GM12878 (cell line): ENCODE measurements around the gene TRAPPC3. TPM values are rescaled to one million over a fixed set of nuclear protein-coding genes. Genes with fewer than 3 reads are reported as not detected.

ENCODE experiments used
- ATAC-seq: fragments of 200-7000 bp; cut with Tn5 transposase; 3 replicates; pipeline ENCODE4 v1.9.1; 2020; ENCODE audit warnings: mild to moderate bottlenecking, moderate library complexity
- BruUV-seq: library from RNA; stranded (reverse); fragments of 400-500 nt; replicated peaks from 2 replicates; lab custom pipeline; 2021; lab: Mats Ljungman, UMichigan
- CTCF ChIA-PET: fragments of 300-600 bp; sonication (Branson Sonifier 250); formaldehyde crosslinking; extraction: SDS; loops from one replicate; lab custom pipeline; 2021; ENCODE audit warnings: inconsistent platforms; lab: Yijun Ruan, JAX
- POLR2A ChIA-PET: fragments of 350-600 bp; formaldehyde crosslinking; extraction: SDS; loops from one replicate; lab custom pipeline; 2021; ENCODE audit warnings: inconsistent platforms; lab: Charles Lee
- RAD21 ChIA-PET: fragments of 300-600 bp; sonication (Branson Sonifier 250); formaldehyde crosslinking; loops from one replicate; lab custom pipeline; 2023; ENCODE audit warnings: antibody characterized with exemption; ENCODE audit not compliant: unreplicated experiment; lab: Charles Lee
- SMC1A ChIA-PET: fragments of 300-600 bp; sonication (Branson Sonifier 250); formaldehyde crosslinking; loops from one replicate; lab custom pipeline; 2023; ENCODE audit not compliant: unreplicated experiment, uncharacterized antibody; lab: Charles Lee
- DNase-seq: peaks from one replicate; pipeline ENCODE4 v3.0.0-alpha.2; 2011; ENCODE audit warnings: low read depth, low spot score
- FAIRE-seq: peaks from 3 replicates; lab custom pipeline; 2011; peaks lifted over from hg19 to GRCh38; lab: Jason Lieb, UNC
- H2AFZ ChIP-seq: 2 replicates; pipeline ENCODE4 v1.6.0; 2011; ENCODE audit warnings: low read depth, low read length, control low read depth; ENCODE audit not compliant: control insufficient read depth
- H3K27ac ChIP-seq: 2 replicates; pipeline ENCODE4 v1.5.1; 2011; ENCODE audit warnings: control low read depth; ENCODE audit not compliant: control insufficient read depth, insufficient read depth
- H3K27me3 ChIP-seq, 2 experiments: replicated peaks in 1 of 2; 2 replicates each; pipeline versions ENCODE4 v1.6.0 to v1.6.1; 2011; ENCODE audit warnings: low read length in 1 of 2; ENCODE audit not compliant: control insufficient read depth in 2 of 2, insufficient read depth in 2 of 2
- H3K36me3 ChIP-seq, 2 experiments: 2 replicates each; pipeline ENCODE4 v1.5.1; 2011; ENCODE audit warnings: low read length in 1 of 2; ENCODE audit not compliant: control insufficient read depth in 2 of 2, insufficient read depth in 2 of 2
- H3K4me1 ChIP-seq: 2 replicates; pipeline ENCODE4 v1.6.1; 2011; ENCODE audit warnings: mild to moderate bottlenecking, low read length, moderate library complexity, mixed read lengths; ENCODE audit not compliant: control insufficient read depth, insufficient read depth
- H3K4me2 ChIP-seq: 2 replicates; pipeline ENCODE4 v1.6.0; 2011; ENCODE audit warnings: control low read depth; ENCODE audit not compliant: control insufficient read depth, insufficient read depth
- H3K4me3 ChIP-seq: fragments of 200-600 bp; sonication (generic); 2 replicates; pipeline ENCODE4 v1.5.1; 2016
- H3K79me2 ChIP-seq: 2 replicates; pipeline ENCODE4 v1.6.0; 2011; ENCODE audit warnings: low read length; ENCODE audit not compliant: control insufficient read depth, insufficient read depth
- H3K9ac ChIP-seq: 2 replicates; pipeline ENCODE4 v1.8.0; 2011; ENCODE audit warnings: low read length, control low read depth, mixed read lengths; ENCODE audit not compliant: control insufficient read depth, insufficient read depth
- H3K9me3 ChIP-seq: replicated peaks from 3 replicates; pipeline ENCODE4 v1.5.1; 2011; ENCODE audit warnings: mild to moderate bottlenecking, low read length; ENCODE audit not compliant: control insufficient read depth, insufficient read depth
- H4K20me1 ChIP-seq: 2 replicates; pipeline ENCODE4 v1.6.0; 2011; ENCODE audit not compliant: control insufficient read depth, insufficient read depth
- BMI1 ChIP-seq: fragments of 450-650 bp; IDR thresholded peaks from 2 replicates; pipeline ENCODE4 v1.6.1; 2016; ENCODE audit warnings: mild to moderate bottlenecking, moderate library complexity, borderline replicate concordance
- FOXM1 ChIP-seq: IDR thresholded peaks from 2 replicates; pipeline ENCODE4 v1.6.1; 2012; ENCODE audit warnings: low read depth, mild to moderate bottlenecking, inconsistent platforms, low read length, moderate library complexity
- MTA2 ChIP-seq: fragments of 450-650 bp; IDR thresholded peaks from 2 replicates; pipeline ENCODE4 v1.6.1; 2016; ENCODE audit warnings: low read depth, mild to moderate bottlenecking, moderate library complexity
- NR2C1 ChIP-seq: fragments of 450-650 bp; IDR thresholded peaks from 2 replicates; pipeline ENCODE4 v1.6.1; 2017; ENCODE audit warnings: antibody characterized with exemption, mild to moderate bottlenecking, moderate library complexity
- RFX5 ChIP-seq: IDR thresholded peaks from 2 replicates; pipeline ENCODE4 v1.6.1; 2011; ENCODE audit warnings: low read depth, low read length, improper control_type of control experiment
- SIX5 ChIP-seq: IDR thresholded peaks from 2 replicates; pipeline ENCODE4 v1.6.1; 2011; ENCODE audit warnings: mild to moderate bottlenecking, low read depth, low read length, moderate library complexity; ENCODE audit not compliant: severe bottlenecking
- SREBF2 ChIP-seq: IDR thresholded peaks from 2 replicates; pipeline ENCODE4 v1.6.1; 2012; ENCODE audit warnings: mild to moderate bottlenecking, low read length
- ZNF274 ChIP-seq: IDR thresholded peaks from one replicate; pipeline ENCODE4 v1.8.0; 2011; ENCODE audit not compliant: insufficient read length, insufficient read depth
- WGBS: methylation state at CpG from one replicate; pipeline ENCODE4 v1.1.6; 2016; ENCODE audit warnings: low lambda C conversion rate; ENCODE audit not compliant: insufficient replicate concordance, insufficient coverage; ENCODE audit errors: missing lambda C conversion rate; 5-methylcytosine and 5-hydroxymethylcytosine counted together
- in situ Hi-C: fragments of 300-500 bp; cut with MboI; formaldehyde crosslinking; loops from 9 replicates; pipeline ENCODE4 v1.14.3; 2018; ENCODE audit warnings: mixed read lengths
- intact Hi-C: fragments of 100-400 bp; cut with micrococcal nuclease; formaldehyde crosslinking; loops from one replicate; pipeline ENCODE4 v1.14.2; 2022; ENCODE audit not compliant: unreplicated experiment
- polyA plus RNA-seq, 11 experiments: library from polyadenylated mRNA; depleted of rRNA in 4 of 11; unstranded in 6 of 11; stranded (reverse) in 5 of 11; fragments of >200 nt; fragmentation: Nextera tagmentation in 4 of 11; fragmentation: Illumina TruSeq in 1 of 11; extraction: Ambion mirVana in 4 of 11; extraction: Trizol in 1 of 11; gene quantifications; 1 replicate in 1 of 11; 2 replicates in 10 of 11; pipeline versions ENCODE4 v1.2.1 to v1.2.3, GENCODE V29; 2011 to 2016; ENCODE audit warnings: inconsistent platforms in 2 of 11, missing spikeins in 2 of 11, low read depth in 1 of 11
- total RNA-seq, 4 experiments: library from RNA; depleted of rRNA in 3 of 4; stranded (reverse); fragments of >200 nt in 3 of 4; fragmentation: Illumina TruSeq in 1 of 4; extraction: Trizol in 1 of 4; gene quantifications; 2 replicates each; pipeline versions ENCODE4 v1.2.1 to v1.2.3, GENCODE V29; 2013 to 2021
- TF ChIP-seq, protein P1 (sequence below): fragments of 450-650 bp; IDR thresholded peaks from 2 replicates; pipeline ENCODE4 v1.6.1; 2017; ENCODE audit warnings: low read depth, mild to moderate bottlenecking, moderate library complexity
- TF ChIP-seq, protein P2 (sequence below): fragments of 450-650 bp; IDR thresholded peaks from 2 replicates; pipeline ENCODE4 v1.6.1; 2016; ENCODE audit warnings: mild to moderate bottlenecking
- TF ChIP-seq, protein P3 (sequence below): IDR thresholded peaks from 2 replicates; pipeline ENCODE4 v1.6.1; 2012; ENCODE audit warnings: low read depth, low read length, improper control_type of control experiment
- TF ChIP-seq, protein P4 (sequence below): fragments of 450-650 bp; IDR thresholded peaks from 2 replicates; pipeline ENCODE4 v1.6.1; 2016; ENCODE audit warnings: mild to moderate bottlenecking, moderate library complexity, borderline replicate concordance
- TF ChIP-seq, protein P5 (sequence below): IDR thresholded peaks from 2 replicates; pipeline ENCODE4 v1.6.1; 2012; ENCODE audit warnings: low read depth, low read length, improper control_type of control experiment

The TRAPPC3 gene
- total and polyA plus RNA-seq, 10 of the 15 experiments (the other 5 are each of a cell fraction or from before 2014, with no cell fraction given): 14.7 to 122 (median 70.5) TPM

DNA sequence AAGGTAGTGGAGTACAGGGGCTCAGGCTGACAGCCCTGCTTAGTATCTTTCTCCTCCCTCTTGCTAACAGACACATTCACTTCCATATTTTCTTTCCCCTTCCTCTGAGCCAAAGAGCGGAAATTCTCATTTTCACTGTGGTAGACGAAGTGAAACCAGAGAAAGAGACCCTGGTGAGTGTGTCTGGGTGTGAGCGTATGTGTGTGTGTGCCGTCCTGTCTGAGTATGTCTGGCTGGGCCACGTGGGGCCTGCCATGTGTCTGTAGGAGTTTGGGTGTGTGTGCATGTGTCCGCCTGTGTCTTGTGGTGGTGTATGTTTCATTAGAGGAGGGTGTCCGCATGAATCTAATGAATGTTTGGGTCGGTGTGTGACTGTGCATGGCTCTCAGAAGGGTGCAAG lies 25.9 kb downstream of the TRAPPC3 start (continued):
- TF ChIP-seq, protein P1, sequence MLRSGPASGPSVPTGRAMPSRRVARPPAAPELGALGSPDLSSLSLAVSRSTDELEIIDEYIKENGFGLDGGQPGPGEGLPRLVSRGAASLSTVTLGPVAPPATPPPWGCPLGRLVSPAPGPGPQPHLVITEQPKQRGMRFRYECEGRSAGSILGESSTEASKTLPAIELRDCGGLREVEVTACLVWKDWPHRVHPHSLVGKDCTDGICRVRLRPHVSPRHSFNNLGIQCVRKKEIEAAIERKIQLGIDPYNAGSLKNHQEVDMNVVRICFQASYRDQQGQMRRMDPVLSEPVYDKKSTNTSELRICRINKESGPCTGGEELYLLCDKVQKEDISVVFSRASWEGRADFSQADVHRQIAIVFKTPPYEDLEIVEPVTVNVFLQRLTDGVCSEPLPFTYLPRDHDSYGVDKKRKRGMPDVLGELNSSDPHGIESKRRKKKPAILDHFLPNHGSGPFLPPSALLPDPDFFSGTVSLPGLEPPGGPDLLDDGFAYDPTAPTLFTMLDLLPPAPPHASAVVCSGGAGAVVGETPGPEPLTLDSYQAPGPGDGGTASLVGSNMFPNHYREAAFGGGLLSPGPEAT: 0 out of 2 replicates have a peak, but pooled peaks have one; percentile 19
- TF ChIP-seq RFX5: no peak

DNA sequence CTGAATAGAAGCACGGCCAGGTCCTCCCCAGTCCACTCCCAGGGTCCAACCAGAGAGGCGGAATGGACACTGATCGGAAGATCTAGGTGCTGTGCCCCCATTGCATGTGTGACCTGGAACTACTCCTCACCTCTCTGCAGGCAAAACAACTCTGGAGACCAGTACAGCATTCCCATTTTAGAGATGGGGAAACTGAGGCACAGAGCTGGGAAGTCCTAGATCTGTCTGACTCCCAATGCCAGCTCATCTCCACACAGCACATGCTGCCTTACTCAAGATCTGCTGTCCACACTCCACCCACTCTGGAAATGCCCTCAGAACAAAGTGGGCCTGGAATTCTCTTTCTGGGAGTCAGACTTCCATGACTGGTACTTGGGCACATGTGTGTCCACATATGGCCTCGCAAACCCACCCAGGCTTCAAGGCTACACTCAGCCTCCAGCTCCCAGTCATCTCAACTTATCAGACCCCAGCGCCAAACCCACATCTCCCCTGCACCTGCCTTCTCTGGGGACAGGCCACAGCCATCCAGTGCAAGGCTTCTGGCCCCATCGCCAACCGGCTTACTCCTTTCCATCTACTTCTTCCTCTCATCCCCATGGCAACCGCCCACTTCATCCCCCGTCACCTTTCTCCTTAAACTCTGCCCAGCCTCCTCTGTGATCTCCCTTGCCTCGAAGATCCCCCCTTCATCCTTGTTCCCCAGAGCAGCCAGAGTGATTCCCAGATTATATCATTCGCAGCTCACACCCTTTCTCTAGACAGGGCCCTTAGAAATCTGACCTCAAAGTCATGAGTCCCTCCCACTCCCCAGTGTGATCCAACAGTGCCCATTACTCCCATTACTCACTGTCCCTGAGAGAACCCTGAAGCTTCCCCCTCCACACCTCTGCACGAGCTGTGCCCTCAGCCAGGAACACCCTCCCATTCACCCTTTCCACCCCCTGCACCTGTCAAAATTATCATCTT lies 26.9 kb downstream of the TRAPPC3 start:
- H3K9me3 ChIP-seq: no peaks in the 10 kb centered on the region
- FAIRE-seq (no peak), ATAC-seq (no peak), DNase-seq (no peak)
- ChIA-PET SMC1A (no interaction called here), RAD21 (no interaction called here), POLR2A (no interaction called here), CTCF (interaction anchor here (1.1 kb wide), 1 partner anchor 13 kb away, joined by 5 read pairs; no protein-coding TSS in a partner anchor)
- no peak overlapping the region for H3K27ac ChIP-seq
- H3K9ac ChIP-seq: no peak overlapping the region
- intact Hi-C loops: no loop called here
- peaks cover 11% of the 10 kb centered on the region for H3K4me1 ChIP-seq
- peaks cover 4 to 11% of the 10 kb centered on the region in 2 experiments; a peak in 3 of 4 replicates for H3K27me3 ChIP-seq
- H3K36me3 ChIP-seq: no peaks in the 10 kb centered on the region
- no peak overlapping the region; the same call in 1 of the 2 replicates for H3K4me2 ChIP-seq
- WGBS: 90% methylated on average over 12 of the region's 12 CpGs
- H4K20me1 ChIP-seq: no peaks in the 10 kb centered on the region; the same call in 1 of the 2 replicates
- no peaks in the 10 kb centered on the region for H3K79me2 ChIP-seq
- BruUV-seq: no TSS peak
- no peak overlapping the region for H2AFZ ChIP-seq
- in situ Hi-C loops: no loop called here
- H3K4me3 ChIP-seq: no peak overlapping the region
- TF ChIP-seq ZNF274: no peak
- TF ChIP-seq, protein P2, sequence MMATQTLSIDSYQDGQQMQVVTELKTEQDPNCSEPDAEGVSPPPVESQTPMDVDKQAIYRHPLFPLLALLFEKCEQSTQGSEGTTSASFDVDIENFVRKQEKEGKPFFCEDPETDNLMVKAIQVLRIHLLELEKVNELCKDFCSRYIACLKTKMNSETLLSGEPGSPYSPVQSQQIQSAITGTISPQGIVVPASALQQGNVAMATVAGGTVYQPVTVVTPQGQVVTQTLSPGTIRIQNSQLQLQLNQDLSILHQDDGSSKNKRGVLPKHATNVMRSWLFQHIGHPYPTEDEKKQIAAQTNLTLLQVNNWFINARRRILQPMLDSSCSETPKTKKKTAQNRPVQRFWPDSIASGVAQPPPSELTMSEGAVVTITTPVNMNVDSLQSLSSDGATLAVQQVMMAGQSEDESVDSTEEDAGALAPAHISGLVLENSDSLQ: no peak
- TF ChIP-seq, protein P3, sequence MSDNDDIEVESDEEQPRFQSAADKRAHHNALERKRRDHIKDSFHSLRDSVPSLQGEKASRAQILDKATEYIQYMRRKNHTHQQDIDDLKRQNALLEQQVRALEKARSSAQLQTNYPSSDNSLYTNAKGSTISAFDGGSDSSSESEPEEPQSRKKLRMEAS: no peak
- no peak for TF ChIP-seq FOXM1
- no peak for TF ChIP-seq SIX5
- TF ChIP-seq MTA2: no peak
- TF ChIP-seq BMI1: no peak
- no peak for TF ChIP-seq NR2C1
- TF ChIP-seq, protein P4, sequence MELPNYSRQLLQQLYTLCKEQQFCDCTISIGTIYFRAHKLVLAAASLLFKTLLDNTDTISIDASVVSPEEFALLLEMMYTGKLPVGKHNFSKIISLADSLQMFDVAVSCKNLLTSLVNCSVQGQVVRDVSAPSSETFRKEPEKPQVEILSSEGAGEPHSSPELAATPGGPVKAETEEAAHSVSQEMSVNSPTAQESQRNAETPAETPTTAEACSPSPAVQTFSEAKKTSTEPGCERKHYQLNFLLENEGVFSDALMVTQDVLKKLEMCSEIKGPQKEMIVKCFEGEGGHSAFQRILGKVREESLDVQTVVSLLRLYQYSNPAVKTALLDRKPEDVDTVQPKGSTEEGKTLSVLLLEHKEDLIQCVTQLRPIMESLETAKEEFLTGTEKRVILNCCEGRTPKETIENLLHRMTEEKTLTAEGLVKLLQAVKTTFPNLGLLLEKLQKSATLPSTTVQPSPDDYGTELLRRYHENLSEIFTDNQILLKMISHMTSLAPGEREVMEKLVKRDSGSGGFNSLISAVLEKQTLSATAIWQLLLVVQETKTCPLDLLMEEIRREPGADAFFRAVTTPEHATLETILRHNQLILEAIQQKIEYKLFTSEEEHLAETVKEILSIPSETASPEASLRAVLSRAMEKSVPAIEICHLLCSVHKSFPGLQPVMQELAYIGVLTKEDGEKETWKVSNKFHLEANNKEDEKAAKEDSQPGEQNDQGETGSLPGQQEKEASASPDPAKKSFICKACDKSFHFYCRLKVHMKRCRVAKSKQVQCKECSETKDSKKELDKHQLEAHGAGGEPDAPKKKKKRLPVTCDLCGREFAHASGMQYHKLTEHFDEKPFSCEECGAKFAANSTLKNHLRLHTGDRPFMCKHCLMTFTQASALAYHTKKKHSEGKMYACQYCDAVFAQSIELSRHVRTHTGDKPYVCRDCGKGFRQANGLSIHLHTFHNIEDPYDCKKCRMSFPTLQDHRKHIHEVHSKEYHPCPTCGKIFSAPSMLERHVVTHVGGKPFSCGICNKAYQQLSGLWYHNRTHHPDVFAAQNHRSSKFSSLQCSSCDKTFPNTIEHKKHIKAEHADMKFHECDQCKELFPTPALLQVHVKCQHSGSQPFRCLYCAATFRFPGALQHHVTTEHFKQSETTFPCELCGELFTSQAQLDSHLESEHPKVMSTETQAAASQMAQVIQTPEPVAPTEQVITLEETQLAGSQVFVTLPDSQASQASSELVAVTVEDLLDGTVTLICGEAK: no peak
- TF ChIP-seq, protein P5, sequence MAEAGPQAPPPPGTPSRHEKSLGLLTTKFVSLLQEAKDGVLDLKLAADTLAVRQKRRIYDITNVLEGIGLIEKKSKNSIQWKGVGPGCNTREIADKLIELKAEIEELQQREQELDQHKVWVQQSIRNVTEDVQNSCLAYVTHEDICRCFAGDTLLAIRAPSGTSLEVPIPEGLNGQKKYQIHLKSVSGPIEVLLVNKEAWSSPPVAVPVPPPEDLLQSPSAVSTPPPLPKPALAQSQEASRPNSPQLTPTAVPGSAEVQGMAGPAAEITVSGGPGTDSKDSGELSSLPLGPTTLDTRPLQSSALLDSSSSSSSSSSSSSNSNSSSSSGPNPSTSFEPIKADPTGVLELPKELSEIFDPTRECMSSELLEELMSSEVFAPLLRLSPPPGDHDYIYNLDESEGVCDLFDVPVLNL: no peak
- TF ChIP-seq SREBF2: no peak
